Measurements from ENCODE around the gene TTLL3. TPM values are rescaled to one million over a fixed set of nuclear protein-coding genes. Genes with fewer than 3 reads are reported as not detected.

Gene TTLL3
- total RNA-seq, 3 donors from 2014 or later (not counting 1 experiment from before 2014, with no cell fraction given): 133 to 137 (median 136) TPM

GRCh38 chr3:9841015-9841414 lies 31.0 kb downstream of the TTLL3 start:
- H3K27ac ChIP-seq (ENCODE audit: low read length): no peak overlapping the region
- no peaks in the 10 kb centered on the region for H3K9me3 Mint-ChIP-seq
- no peak overlapping the region for H3K27ac Mint-ChIP-seq
- no peak overlapping the region for H3K4me3 Mint-ChIP-seq
- no peaks in the 10 kb centered on the region for H3K27me3 ChIP-seq (ENCODE audit: control insufficient read depth, insufficient read depth, low read length)
- intact Hi-C loops (cut with micrococcal nuclease): loop anchor here (5.0 kb wide), 2 partner anchors 51 to 276 kb away; partner anchors contain the start of genes BRK1 and JAGN1
- no peak overlapping the region for H3K4me3 ChIP-seq (ENCODE audit: low read length)
- WGBS (ENCODE audit: insufficient coverage): 90% methylated on average over 8 of the region's 8 CpGs
- DNase-seq (no peak), ATAC-seq (no peak)
- H3K36me3 Mint-ChIP-seq: no peaks in the 10 kb centered on the region
- peaks cover 22 to 24% of the 10 kb centered on the region in 2 donors for H3K4me1 Mint-ChIP-seq
- no peak for TF ChIP-seq CTCF (IDR thresholded peaks at IDR 0.05)
- H3K9me3 ChIP-seq (ENCODE audit: control insufficient read depth, insufficient read depth, low read length): no peaks in the 10 kb centered on the region
- peaks cover 18% of the 10 kb centered on the region for H3K4me1 ChIP-seq (ENCODE audit: control insufficient read depth, insufficient read depth, low read length)
- H3K27me3 Mint-ChIP-seq (ENCODE audit: low read depth in 2 of 2): no peaks in the 10 kb centered on the region
- H3K36me3 ChIP-seq (ENCODE audit: control insufficient read depth, insufficient read depth, low read length): peaks cover 36% of the 10 kb centered on the region

- Mint-ChIP-seq H3K27me3 (ENCODE audit: low read depth in 2 of 2) (no peaks in the 10 kb centered on the region), H3K9me3 (no peaks in the 10 kb centered on the region), H3K27ac (peak within 1 kb of the TSS; percentile 96), H3K4me1 (peaks cover 22 to 24% of the 10 kb centered on the region in 2 donors), H3K4me3 (peak within 1 kb of the TSS; percentile 99), H3K36me3 (no peaks in the 10 kb centered on the region)
- ATAC-seq: peak; percentile 99 to 100 (median 99)
- peak; percentile 98 to 99 for DNase-seq
- Histone ChIP-seq H3K27me3 (ENCODE audit: control insufficient read depth, insufficient read depth, low read length) (no peaks in the 10 kb centered on the region), H3K36me3 (ENCODE audit: control insufficient read depth, insufficient read depth, low read length) (peaks cover 27% of the 10 kb centered on the region), H3K9me3 (ENCODE audit: control insufficient read depth, insufficient read depth, low read length) (no peaks in the 10 kb centered on the region), H3K4me3 (ENCODE audit: low read length) (peak within 1 kb of the TSS; percentile 99), H3K4me1 (ENCODE audit: control insufficient read depth, insufficient read depth, low read length) (peaks cover 18% of the 10 kb centered on the region), H3K27ac (ENCODE audit: low read length) (peak within 1 kb of the TSS; percentile 68)
- under 1% methylated on average over 42 of the region's 42 CpGs for WGBS (ENCODE audit: insufficient coverage)
- intact Hi-C loops (cut with micrococcal nuclease): loop anchor here (5.0 kb wide), 2 partner anchors 48 to 273 kb away; partner anchors contain the start of genes BRK1 and JAGN1
- TF ChIP-seq CTCF (IDR thresholded peaks at IDR 0.05): no peak
Observed at GRCh38 chr3:9843715-9844438, 33.8 kb downstream of the TTLL3 start, which contains the start of gene RPUSD3. Gene RPUSD3 (minus strand): TSS chr3:9844008. CDS start chr3:9843990, 18 bp downstream.

GRCh38 chr3:9846231-9846630 lies 36.2 kb downstream of the TTLL3 start:
- Mint-ChIP-seq H3K27me3 (ENCODE audit: low read depth in 2 of 2) (no peaks in the 10 kb centered on the region), H3K9me3 (no peaks in the 10 kb centered on the region), H3K4me3 (peak overlapping the region; percentile 35), H3K27ac (peak overlapping the region in 1 of 2 donors; percentile 53), H3K4me1 (peaks cover 22 to 24% of the 10 kb centered on the region in 2 donors), H3K36me3 (no peaks in the 10 kb centered on the region)
- no peak overlapping the region for H3K4me3 ChIP-seq (ENCODE audit: low read length)
- no peaks in the 10 kb centered on the region for H3K9me3 ChIP-seq (ENCODE audit: control insufficient read depth, insufficient read depth, low read length)
- H3K27me3 ChIP-seq (ENCODE audit: control insufficient read depth, insufficient read depth, low read length): no peaks in the 10 kb centered on the region
- WGBS (ENCODE audit: insufficient coverage): 78% methylated on average over 6 of the region's 6 CpGs
- no peak overlapping the region for H3K27ac ChIP-seq (ENCODE audit: low read length)
- DNase-seq (no peak), ATAC-seq (no peak)
- no peak for TF ChIP-seq CTCF (IDR thresholded peaks at IDR 0.05)
- intact Hi-C loops (cut with micrococcal nuclease): loop anchor here (5.0 kb wide), 1 partner anchor 86 kb away; the partner anchor contains the start of gene CRELD1
- H3K4me1 ChIP-seq (ENCODE audit: control insufficient read depth, insufficient read depth, low read length): peaks cover 18% of the 10 kb centered on the region
- H3K36me3 ChIP-seq (ENCODE audit: control insufficient read depth, insufficient read depth, low read length): peaks cover 7% of the 10 kb centered on the region
